NCI-H1930 (cell line): ENCODE measurements around the gene TBC1D22A.
"Not testable (repeated sequence)": the region's sequence is repeated elsewhere in the genome, so short reads cannot be mapped to it uniquely, and the experiment has no call there.

ENCODE experiments used
- DNase-seq, 2 experiments: peaks; one replicate each; lab custom pipeline; 2025; lab: John Stamatoyannopoulos, UW

The TBC1D22A gene

GRCh38 chr22:46813816-46814597 is 51.6 kb downstream of the TBC1D22A start:
- DNase-seq: no peak

DNA sequence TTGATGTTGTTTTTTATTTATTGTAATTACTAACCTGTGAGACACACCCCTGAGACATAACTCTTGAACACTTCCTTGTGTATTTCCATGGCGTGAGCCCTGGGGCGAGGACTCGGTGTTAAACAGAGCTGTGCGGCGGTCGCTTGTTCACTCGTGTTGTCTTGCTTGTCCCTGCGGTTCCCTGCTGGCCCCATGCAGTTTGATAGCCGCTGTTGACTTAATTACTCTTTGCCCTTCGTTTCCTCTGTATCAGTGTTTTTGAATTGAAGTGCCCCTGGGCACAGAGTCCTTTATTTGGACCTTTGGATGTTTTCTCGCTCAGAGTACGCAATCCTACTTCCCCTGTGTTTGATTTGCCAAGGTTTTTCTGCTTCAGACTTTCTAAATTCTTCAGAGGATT is 52.7 kb downstream of the TBC1D22A start:
- DNase-seq: no peak

DNA sequence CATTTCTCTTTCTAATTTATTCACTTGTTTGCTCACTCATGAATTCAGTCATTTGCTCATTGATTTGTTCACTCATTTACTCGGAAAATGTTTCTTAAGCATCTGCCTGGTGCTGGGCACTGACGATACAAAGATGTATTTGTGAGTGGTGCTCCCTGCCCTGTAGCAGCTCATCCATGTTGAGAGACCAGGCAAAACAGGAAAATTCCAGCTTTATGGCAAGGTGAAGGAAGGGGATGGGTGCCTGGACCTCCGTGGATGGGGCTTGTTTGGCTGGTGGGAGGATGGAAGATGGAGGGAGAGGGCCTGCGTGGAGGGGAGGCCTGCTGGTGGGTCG is 53.1 kb downstream of the TBC1D22A start:
- no peak for DNase-seq

DNA sequence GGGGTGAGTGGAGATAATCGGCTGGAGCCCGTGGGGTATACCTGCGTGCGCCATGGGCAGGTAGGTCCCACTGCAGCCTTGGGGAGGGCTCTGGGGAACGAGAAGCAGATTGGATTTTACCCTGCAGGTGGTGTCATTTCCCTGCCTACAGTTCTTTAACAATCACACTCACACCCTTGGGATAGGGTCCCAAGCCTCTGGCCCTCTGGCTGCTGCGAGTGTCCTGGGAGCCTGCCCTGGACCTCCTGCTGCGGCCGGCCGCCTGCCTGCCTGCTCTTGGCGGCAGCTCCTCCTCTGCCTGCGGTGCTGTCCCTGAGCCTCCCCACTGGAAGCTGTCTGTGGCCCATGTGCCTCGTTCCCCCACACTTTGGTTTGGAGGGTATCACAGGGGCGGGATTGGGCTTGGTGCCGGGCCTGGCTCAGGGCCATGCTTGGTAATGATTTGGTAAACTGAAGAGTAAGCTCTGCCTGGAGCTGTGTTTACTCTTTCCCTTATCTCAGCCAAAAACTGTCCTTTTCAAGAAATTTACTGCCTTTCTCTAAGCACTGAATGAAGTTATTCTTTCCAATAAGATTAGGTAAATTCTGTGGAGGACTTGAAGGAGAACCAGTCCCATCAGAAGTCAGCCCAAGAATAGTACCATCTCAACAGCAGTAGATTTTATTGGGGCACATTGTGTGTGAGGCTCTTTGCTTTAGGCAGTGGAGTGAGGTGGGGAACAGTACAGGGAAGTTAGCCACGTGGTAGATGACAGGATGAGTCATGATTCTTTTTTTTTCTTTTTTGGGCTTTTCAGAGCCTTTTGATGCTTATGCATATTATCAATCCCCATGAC is 53.7 kb downstream of the TBC1D22A start:
- DNase-seq: no peak

DNA sequence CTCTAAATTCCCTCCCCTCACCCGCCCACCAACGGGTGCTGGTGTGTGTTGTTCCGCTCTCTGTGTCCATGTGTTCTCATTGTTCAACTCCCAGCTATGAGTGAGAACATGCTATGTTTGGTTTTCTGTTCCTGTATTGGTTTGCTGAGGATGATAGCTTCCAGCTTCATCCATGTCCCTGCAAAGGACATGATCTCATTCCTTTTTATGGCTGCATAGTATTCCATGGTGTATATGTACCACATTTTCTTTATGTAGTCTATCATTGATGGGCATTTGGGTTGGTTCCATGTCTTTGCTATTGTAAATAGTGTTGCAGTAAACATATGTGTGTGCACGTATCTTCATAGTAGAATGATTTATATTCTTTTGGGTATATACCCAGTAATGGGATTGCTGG is 54.9 kb downstream of the TBC1D22A start:
- DNase-seq: not testable (repeated sequence)

DNA sequence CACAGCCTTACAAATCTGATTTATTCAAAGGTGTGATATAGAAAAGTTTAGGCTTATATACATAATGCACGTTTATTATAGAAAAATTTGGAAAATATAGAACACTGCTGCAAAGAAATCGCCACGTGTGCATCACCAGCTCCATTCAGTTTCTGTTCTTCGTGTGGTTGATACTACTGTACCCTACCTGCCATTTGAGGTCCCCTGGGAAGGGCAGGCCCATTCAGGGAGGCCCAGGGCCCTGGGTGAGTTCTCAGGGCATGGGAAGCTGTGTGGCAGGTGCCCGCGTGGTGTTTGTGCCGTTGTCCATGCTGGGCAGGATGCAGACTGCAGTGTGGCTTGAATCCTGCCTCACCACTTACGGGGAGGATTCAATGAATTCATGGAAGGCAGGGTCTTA is 60.8 kb downstream of the TBC1D22A start:
- no peak for DNase-seq

- DNase-seq: no peak
These were observed 61.2 kb downstream of the TBC1D22A start for GRCh38 chr22:46823654-46824053.

- no peak for DNase-seq
These were observed 62.0 kb downstream of the TBC1D22A start for GRCh38 chr22:46824344-46824909.

DNA sequence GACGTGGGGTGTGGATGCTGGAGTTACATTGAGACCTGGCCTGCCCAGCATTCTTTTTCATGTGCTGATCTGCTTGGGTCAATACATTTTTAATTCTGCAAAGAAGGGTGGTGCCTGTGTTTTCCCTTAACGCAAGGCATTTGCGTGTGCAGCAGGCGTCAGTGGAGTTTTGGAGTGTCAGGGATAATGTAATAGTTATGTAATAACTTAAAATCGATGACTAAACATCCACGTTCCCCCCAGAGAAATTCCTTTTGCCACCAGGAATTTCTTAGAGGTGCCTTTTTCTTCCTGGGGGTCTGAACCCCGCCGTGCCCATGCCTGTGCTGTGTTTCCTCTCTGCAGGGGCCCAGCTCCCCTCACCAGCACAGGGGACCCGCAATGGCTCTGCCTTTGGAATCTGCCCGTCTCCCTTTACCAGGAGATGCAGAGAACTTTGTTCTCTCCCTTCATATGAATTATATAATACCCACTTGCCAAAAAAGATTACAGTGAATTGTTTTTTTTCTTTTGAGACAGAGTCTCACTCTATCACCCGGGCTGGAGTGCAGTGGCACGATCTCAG is 62.6 kb downstream of the TBC1D22A start:
- DNase-seq: no peak

- DNase-seq: no peak
These were observed 64.1 kb downstream of the TBC1D22A start for GRCh38 chr22:46826438-46827135.

GRCh38 chr22:46827136-46827780 is 64.8 kb downstream of the TBC1D22A start:
- no peak for DNase-seq

- no peak for DNase-seq
These were observed 65.3 kb downstream of the TBC1D22A start for GRCh38 chr22:46827781-46828180.

GRCh38 chr22:46828323-46828900 is 66.0 kb downstream of the TBC1D22A start:
- DNase-seq: no peak

- no peak for DNase-seq
These were observed 66.9 kb downstream of the TBC1D22A start for GRCh38 chr22:46829117-46829891.

GRCh38 chr22:46829941-46830715 is 67.7 kb downstream of the TBC1D22A start:
- no peak for DNase-seq

DNA sequence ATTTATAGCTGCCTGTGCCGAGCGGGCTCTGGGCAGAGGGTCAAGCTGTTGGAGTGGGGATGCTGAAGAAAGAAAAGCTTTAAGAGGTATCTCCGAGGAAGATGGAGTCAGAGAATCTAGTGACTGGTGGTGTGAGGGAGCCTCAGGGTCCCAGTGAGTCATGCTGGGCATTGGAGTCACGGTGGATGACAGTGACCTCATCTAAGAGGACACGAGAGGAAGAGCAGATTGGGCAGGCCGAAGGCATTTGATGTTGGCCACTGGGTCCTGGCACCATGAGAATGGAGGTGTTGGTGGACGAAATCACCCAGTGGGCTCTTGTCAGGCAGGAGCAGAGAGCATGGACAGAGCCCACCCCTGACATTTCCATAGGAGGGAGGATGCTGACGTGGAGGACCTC is 68.4 kb downstream of the TBC1D22A start:
- no peak for DNase-seq

- no peak for DNase-seq
These were observed 70.8 kb downstream of the TBC1D22A start for GRCh38 chr22:46833228-46833627.

GRCh38 chr22:46834021-46834737 is 71.7 kb downstream of the TBC1D22A start:
- no peak for DNase-seq

DNA sequence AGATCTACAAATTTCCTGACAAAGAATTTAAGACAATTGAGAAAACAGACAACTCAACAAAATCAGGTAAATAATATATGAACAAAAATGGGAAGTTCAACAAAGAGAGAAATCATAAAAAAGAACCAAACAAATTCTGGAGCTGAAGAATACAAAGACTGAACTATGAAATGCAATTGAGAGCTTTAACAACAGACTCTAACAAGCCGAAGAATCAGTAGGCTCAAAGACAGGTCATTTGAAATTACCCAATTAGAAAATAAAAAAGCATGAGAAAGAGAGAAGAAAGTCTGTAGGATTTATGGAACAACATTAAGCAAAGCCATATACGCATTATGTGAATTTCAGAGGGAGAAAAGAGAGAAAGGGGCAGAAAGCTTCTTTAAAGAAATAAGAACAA is 72.8 kb downstream of the TBC1D22A start:
- no peak for DNase-seq
